Thoracic aorta (tissue), 2 donors: Measurements from ENCODE around the gene SERPINA4. TPM values are rescaled to one million over a fixed set of nuclear protein-coding genes. Genes with fewer than 3 reads are reported as not detected.

Experiments
- ATAC-seq: fragments of 150-250 bp; one replicate; pipeline ENCODE4 v1.8.0; 2017; ENCODE audit warnings: low read depth; ENCODE audit not compliant: insufficient number of reproducible peaks, low FRiP score
- DNase-seq: peaks from one replicate; pipeline ENCODE4 v3.0.0-alpha.2; 2020; ENCODE audit warnings: low spot score
- H3K27ac ChIP-seq, 2 donors: fragments of 200-600 bp; sonication (generic); 1 replicate in 1 of 2; 2 replicates in 1 of 2; pipeline ENCODE4 v1.5.1; 2016; ENCODE audit warnings: mild to moderate bottlenecking in 2 of 2, moderate library complexity in 2 of 2
- H3K27me3 ChIP-seq: fragments of 200-600 bp; sonication (generic); replicated peaks from 2 replicates; pipeline ENCODE4 v1.6.0; 2016; ENCODE audit warnings: mild to moderate bottlenecking; ENCODE audit not compliant: insufficient read depth
- H3K36me3 ChIP-seq: fragments of 200-600 bp; sonication (generic); one replicate; pipeline ENCODE4 v1.5.1; 2016
- H3K4me1 ChIP-seq, 2 donors: fragments of 200-600 bp; sonication (generic); 1 replicate in 1 of 2; 2 replicates in 1 of 2; pipeline versions ENCODE4 v1.5.1 to v1.6.0; 2016; ENCODE audit warnings: low read depth in 2 of 2, mild to moderate bottlenecking in 1 of 2; ENCODE audit not compliant: control insufficient read depth in 1 of 2
- H3K4me3 ChIP-seq: fragments of 200-600 bp; sonication (generic); 2 replicates; pipeline ENCODE4 v1.5.1; 2016; ENCODE audit warnings: mild to moderate bottlenecking
- H3K9me3 ChIP-seq: fragments of 200-600 bp; sonication (generic); 2 replicates; pipeline ENCODE4 v1.5.1; 2016
- CTCF ChIP-seq: fragments of 200-600 bp; sonication (generic); IDR thresholded peaks from one replicate; pipeline ENCODE4 v1.5.1; 2019; ENCODE audit warnings: antibody characterized with exemption
- total RNA-seq, 2 donors: library from RNA; depleted of rRNA; stranded (reverse); fragments of >200 nt; gene quantifications; one replicate each; pipeline versions ENCODE4 v1.1.0 to v1.2.3, GENCODE V29; 2016

The SERPINA4 gene
- total RNA-seq, 2 donors from 2014 or later, result not detected

DNA sequence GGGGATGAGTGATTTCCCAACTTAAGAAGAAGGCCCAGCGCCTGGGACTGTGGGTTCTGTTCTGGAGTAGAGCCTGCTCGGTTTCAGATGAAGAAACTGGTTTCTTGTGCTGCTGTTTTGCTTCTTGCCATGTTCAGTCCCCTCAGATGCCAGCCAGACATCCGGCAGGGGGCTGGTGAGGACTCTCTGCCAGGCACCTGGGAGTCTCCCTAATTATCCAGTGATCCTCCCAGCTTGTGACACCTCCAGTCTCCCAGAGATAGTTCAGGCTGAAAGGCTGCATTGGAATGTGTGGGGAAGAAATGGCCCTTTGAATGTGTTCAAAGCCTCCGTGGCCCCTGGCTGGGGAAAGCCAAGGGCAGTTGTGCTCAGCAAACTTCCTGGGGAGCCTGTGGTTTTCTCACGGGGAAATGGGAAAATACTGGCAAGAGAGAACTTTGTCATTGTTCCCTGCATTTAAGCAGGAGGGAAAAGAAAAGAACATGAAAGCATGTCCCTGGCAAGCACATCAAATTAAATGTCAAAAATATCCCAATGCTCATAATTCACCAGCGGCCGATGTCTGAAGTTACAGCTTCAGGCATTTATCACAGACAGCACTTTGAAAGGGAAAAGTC, 43.5 kb upstream of the SERPINA4 start:
- no peak overlapping the region for H3K27ac ChIP-seq
- no peaks in the 10 kb centered on the region for H3K27me3 ChIP-seq
- ATAC-seq (no peak), DNase-seq (no peak)
- no peaks in the 10 kb centered on the region for H3K4me1 ChIP-seq
- no peaks in the 10 kb centered on the region for H3K9me3 ChIP-seq
- no peaks in the 10 kb centered on the region for H3K36me3 ChIP-seq
- no peak overlapping the region for H3K4me3 ChIP-seq
- TF ChIP-seq CTCF, result no peak

GRCh38 chr14:94521375-94522114, 39.7 kb upstream of the SERPINA4 start:
- no peak overlapping the region for H3K27ac ChIP-seq
- no peak for ATAC-seq
- no peak for DNase-seq

DNA sequence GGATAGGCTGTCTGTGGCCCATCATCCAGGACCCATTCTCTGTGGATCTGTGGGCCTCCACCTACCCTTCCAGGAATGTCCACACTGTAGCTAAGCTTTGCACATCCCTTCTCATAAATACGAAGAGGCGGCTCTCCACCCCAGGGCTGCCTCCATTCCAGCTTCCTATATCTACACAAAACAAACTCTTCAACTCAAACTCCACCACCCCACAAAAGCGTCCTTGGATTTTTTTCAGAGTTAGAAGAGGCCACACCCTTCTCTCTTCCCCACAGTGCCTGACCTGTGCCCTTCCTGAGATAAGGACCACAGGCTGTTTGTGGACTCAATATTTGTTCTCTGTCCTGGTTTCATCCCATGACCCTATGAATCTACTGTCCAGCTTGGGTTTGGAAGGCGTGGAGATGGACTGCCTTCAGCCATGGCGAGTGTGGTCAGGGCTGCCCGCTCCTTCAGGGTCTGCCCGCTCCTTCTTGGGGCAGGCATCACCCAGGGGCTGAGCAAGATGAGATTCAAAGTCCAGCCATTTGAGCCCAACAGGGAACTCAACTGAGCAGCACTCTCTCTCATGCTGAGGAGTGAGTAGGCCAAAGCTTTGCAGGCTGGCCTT, 39.0 kb upstream of the SERPINA4 start:
- no peak for ATAC-seq
- H3K27me3 ChIP-seq, result no peaks in the 10 kb centered on the region
- TF ChIP-seq CTCF, result no peak
- H3K9me3 ChIP-seq, result no peaks in the 10 kb centered on the region
- H3K27ac ChIP-seq, result no peak overlapping the region
- H3K36me3 ChIP-seq, result no peaks in the 10 kb centered on the region
- no peak overlapping the region for H3K4me3 ChIP-seq
- H3K4me1 ChIP-seq, result no peaks in the 10 kb centered on the region
- DNase-seq, result no peak

More at GRCh38 chr14:94521375-94522114, 39.7 kb upstream of the SERPINA4 start:
- Histone ChIP-seq H3K27me3 (no peaks in the 10 kb centered on the region), H3K9me3 (no peaks in the 10 kb centered on the region), H3K4me3 (no peak overlapping the region), H3K4me1 (no peaks in the 10 kb centered on the region), H3K36me3 (no peaks in the 10 kb centered on the region)
- TF ChIP-seq CTCF, result no peak

DNA sequence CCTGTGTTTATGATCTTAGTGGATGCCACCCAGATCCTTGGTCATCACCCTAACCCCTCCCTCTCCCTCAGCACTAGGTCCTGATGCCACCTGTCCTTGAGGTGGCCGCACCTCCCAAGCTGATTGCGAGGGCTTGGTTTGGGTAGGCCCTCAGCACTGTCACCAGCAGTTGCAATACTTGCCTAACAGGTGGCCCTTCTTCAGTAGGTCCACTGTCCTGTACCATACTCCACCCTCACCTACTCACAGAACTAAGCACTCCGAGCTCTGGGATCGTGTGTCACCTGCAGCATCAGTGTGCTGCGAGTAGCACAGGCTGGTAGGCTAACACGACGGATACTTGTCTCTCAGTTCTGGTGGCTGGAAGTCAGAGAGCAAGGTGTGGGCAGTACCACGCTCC, 38.0 kb upstream of the SERPINA4 start:
- Histone ChIP-seq H3K4me3 (no peak overlapping the region), H3K36me3 (no peaks in the 10 kb centered on the region), H3K4me1 (no peaks in the 10 kb centered on the region), H3K27me3 (no peaks in the 10 kb centered on the region), H3K27ac (no peak overlapping the region), H3K9me3 (no peaks in the 10 kb centered on the region)
- ATAC-seq, result no peak
- DNase-seq, result no peak
- no peak for TF ChIP-seq CTCF

DNA sequence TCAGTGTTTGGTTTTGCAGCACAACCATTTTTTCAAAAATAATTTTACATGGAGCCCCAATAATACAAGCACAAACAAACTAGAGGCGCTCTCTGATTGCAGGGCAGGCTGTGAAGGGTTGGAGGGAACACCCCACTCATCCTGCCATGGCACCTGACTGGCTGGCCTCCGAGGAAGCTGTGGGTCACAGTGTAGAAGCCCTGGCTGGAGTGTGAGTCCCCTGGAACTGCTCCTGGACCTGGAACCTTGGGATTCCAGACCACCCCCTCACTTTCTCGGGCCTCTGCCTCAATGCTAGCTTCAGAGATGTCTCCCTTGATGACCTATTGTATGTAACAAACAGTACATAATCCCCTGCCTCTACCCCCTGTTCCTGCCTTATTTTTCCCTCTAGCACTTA, 37.1 kb upstream of the SERPINA4 start:
- Histone ChIP-seq H3K27ac (no peak overlapping the region), H3K4me3 (no peak overlapping the region), H3K4me1 (no peaks in the 10 kb centered on the region), H3K36me3 (no peaks in the 10 kb centered on the region), H3K27me3 (no peaks in the 10 kb centered on the region), H3K9me3 (no peaks in the 10 kb centered on the region)
- DNase-seq (no peak), ATAC-seq (no peak)
- no peak for TF ChIP-seq CTCF
